ENCODE results near the gene CFAP46. TPM values are rescaled to one million over a fixed set of nuclear protein-coding genes. Genes with fewer than 3 reads are reported as not detected.

CFAP46 gene
- total and polyA plus RNA-seq, 9 of the 15 experiments (the other 6 are each of a cell fraction or from before 2014, with no cell fraction given) = not detected

DNA sequence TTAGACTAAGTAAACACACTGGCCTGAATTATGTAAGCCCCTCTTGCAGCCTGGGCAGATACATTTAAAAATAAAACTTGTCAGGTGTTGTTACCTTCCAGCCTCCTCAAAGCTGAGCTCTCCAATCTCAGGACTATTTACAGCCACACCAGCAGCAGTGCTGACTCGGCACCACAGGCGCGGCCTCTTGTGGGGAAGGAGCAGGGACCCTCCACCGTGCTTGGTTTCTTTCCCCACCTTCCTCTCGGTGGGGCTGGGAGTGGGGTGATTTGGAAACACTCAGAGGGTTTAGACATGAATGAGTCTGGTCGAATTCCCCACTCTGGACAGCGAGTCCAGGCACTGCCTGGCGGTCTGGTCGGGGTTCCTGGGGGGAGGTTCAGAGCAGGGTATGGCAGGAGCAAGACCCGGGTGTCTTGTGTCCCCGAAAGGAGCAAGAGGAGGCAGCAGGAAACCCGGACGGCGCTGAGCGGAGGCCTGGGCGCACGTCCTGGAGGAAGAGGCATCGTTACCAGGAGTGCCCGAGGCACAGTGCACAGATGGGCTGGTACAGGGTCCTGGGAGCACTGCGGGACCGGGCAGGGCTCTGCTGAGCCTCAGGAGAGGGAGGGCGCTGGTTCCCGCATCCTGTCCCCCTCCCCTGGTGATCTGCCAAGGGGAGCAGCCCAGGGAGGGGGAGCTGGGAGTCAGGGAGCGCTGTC is 29.2 kb upstream of the CFAP46 start:
- no TSS peak for BruUV-seq (replicated peaks)
- ChIA-PET POLR2A (no interaction called here), CTCF (ENCODE audit: low intra/inter-chr PET ratio) (no interaction called here)
- DNase-seq (ENCODE audit: extremely low read depth in 1 of 4, low spot score in 3 of 4) (no peak), ATAC-seq (no peak), FAIRE-seq (no peak)
- H3K79me2 ChIP-seq (ENCODE audit: control insufficient read depth, insufficient read depth, low read length) = no peaks in the 10 kb centered on the region
- H3K9me3 ChIP-seq (replicated peaks; ENCODE audit: control insufficient read depth, insufficient read depth, low read depth, low read length) = no peaks in the 10 kb centered on the region
- H3K27ac ChIP-seq (ENCODE audit: extremely low read depth, low read depth, low read length) = no peak overlapping the region
- TF ChIP-seq ID3 (CRISPR knock-in tag; IDR thresholded peaks at IDR 0.05) = no peak
- no peak for TF ChIP-seq ID3 (tag; IDR thresholded peaks at IDR 0.05)
- no peak for TF ChIP-seq ZNF707 (CRISPR knock-in tag; conservative IDR thresholded peaks at IDR 0.05)
- TF ChIP-seq GTF2E2 (tag; IDR thresholded peaks at IDR 0.05) = no peak
- TF ChIP-seq ZNF133 (CRISPR knock-in tag; IDR thresholded peaks at IDR 0.05) = no peak
- no peak for TF ChIP-seq SAP30 (IDR thresholded peaks at IDR 0.05; ENCODE audit: borderline replicate concordance, insufficient read depth, low read depth, low read length, poor library complexity, severe bottlenecking)
- no peak for TF ChIP-seq FOXA1 (IDR thresholded peaks at IDR 0.05; ENCODE audit: borderline replicate concordance)
- TF ChIP-seq PHF8 (IDR thresholded peaks at IDR 0.05; ENCODE audit: borderline replicate concordance, low read length) = no peak
- TF ChIP-seq ZNF668 (CRISPR knock-in tag; IDR thresholded peaks at IDR 0.05) = no peak
- no peak for TF ChIP-seq RUNX1 (IDR thresholded peaks at IDR 0.05; ENCODE audit: low read depth)
- TF ChIP-seq ASH1L (IDR thresholded peaks at IDR 0.05; ENCODE audit: borderline replicate concordance, low read depth, partially characterized antibody) = no peak
- no peak for TF ChIP-seq NR3C1 (CRISPR knock-in tag; IDR thresholded peaks at IDR 0.05)
- TF ChIP-seq CSDE1 (IDR thresholded peaks at IDR 0.05) = no peak
- no peak for TF ChIP-seq DIDO1 (tag; IDR thresholded peaks at IDR 0.05; ENCODE audit: low read depth)
- no peak for TF ChIP-seq MCM2 (IDR thresholded peaks at IDR 0.05; ENCODE audit: low read depth)
- no peak for TF ChIP-seq ZNF785 (CRISPR knock-in tag; IDR thresholded peaks at IDR 0.05)
- no peak for TF ChIP-seq NELFE (IDR thresholded peaks at IDR 0.05; ENCODE audit: insufficient read depth, insufficient read length)
- TF ChIP-seq RNF2 (IDR thresholded peaks at IDR 0.05) = no peak
- TF ChIP-seq ZKSCAN1 (IDR thresholded peaks at IDR 0.05; ENCODE audit: low read depth, low read length) = no peak
- no peak for TF ChIP-seq POLR2AphosphoS5 (IDR thresholded peaks at IDR 0.05; ENCODE audit: control insufficient read depth, insufficient read depth, low read depth, low read length)
- TF ChIP-seq ZFX (CRISPR knock-in tag; IDR thresholded peaks at IDR 0.05) = no peak
- intact Hi-C loops (cut with micrococcal nuclease) (no loop called here), in situ Hi-C loops (cut with MboI) (no loop called here)
- H4K20me1 ChIP-seq (replicated peaks; ENCODE audit: control insufficient read depth, insufficient read depth, low read length) = no peaks in the 10 kb centered on the region
- 1% methylated on average over 18 of the region's 24 CpGs for WGBS (ENCODE audit: insufficient coverage, low coverage, missing lambda C conversion rate)
- H3K4me2 ChIP-seq (ENCODE audit: insufficient read depth, low read length) = no peak overlapping the region
- no peaks in the 10 kb centered on the region for H3K9me1 ChIP-seq (ENCODE audit: control insufficient read depth, insufficient read depth, low read length)
- H3K36me3 ChIP-seq (ENCODE audit: control insufficient read depth, insufficient read depth, low read length) = no peaks in the 10 kb centered on the region
- no peak overlapping the region for H2AFZ ChIP-seq (ENCODE audit: low read depth, low read length)
- no peak overlapping the region for H3K4me3 ChIP-seq
- H3K27me3 ChIP-seq (ENCODE audit: control insufficient read depth in 2 of 2, insufficient read depth in 2 of 2, low read length in 2 of 2) = peaks cover 3 to 53% of the 10 kb centered on the region in 2 experiments; a peak in 3 of 5 replicates
- H3K4me1 ChIP-seq (replicated peaks in 1 of 2; ENCODE audit: control insufficient read depth in 2 of 2, insufficient read depth in 2 of 2, low read length in 2 of 2) = no peaks in the 10 kb centered on the region
- no peak overlapping the region for H3K9ac ChIP-seq (ENCODE audit: insufficient read depth in 1 of 2, low read depth in 2 of 2, low read length in 2 of 2)
